Hematopoietic multipotent progenitor cell treated with erythropoietin and hydrocortisone succinate and interleukin-3 and kit ligand, for 6 days (in vitro differentiated cells): ENCODE data around the gene DNAL4.

ENCODE experiments used
- DNase-seq: peaks from one replicate; pipeline ENCODE4 v3.0.0-alpha.2; 2015

The DNAL4 gene

GRCh38 chr22:38756711-38757463 is 37.1 kb downstream of the DNAL4 start:
- peak; percentile 53 for DNase-seq

- peak; percentile 92 for DNase-seq
Measured at GRCh38 chr22:38755911-38756532, 37.9 kb downstream of the DNAL4 start, which contains the start of gene SUN2. Gene SUN2 (minus strand): TSS chr22:38755998. CDS start chr22:38752628, 3,370 bp downstream.

GRCh38 chr22:38755155-38755910 is 38.6 kb downstream of the DNAL4 start:
- peak; percentile 67 for DNase-seq

GRCh38 chr22:38754751-38755154 is 39.2 kb downstream of the DNAL4 start:
- peak; percentile 65 for DNase-seq

GRCh38 chr22:38753948-38754750 is 39.8 kb downstream of the DNAL4 start:
- DNase-seq, result peak; percentile 42

GRCh38 chr22:38751422-38752346 is 42.3 kb downstream of the DNAL4 start:
- DNase-seq, result peak; percentile 78

GRCh38 chr22:38751066-38751421 is 42.9 kb downstream of the DNAL4 start:
- no peak for DNase-seq

GRCh38 chr22:38750638-38751037 is 43.3 kb downstream of the DNAL4 start:
- DNase-seq, result no peak

- DNase-seq, result no peak
Measured at GRCh38 chr22:38750104-38750503, 43.8 kb downstream of the DNAL4 start.

GRCh38 chr22:38748487-38749136 is 45.3 kb downstream of the DNAL4 start:
- no peak for DNase-seq

- DNase-seq, result no peak
Measured at GRCh38 chr22:38745676-38746460, 48.1 kb downstream of the DNAL4 start.

- DNase-seq, result no peak
Measured at GRCh38 chr22:38744981-38745380, 49.0 kb downstream of the DNAL4 start.

- no peak for DNase-seq
Measured at GRCh38 chr22:38742176-38742942, 51.6 kb downstream of the DNAL4 start.

GRCh38 chr22:38741576-38741975 is 52.4 kb downstream of the DNAL4 start:
- DNase-seq, result no peak

- DNase-seq, result no peak
Measured at GRCh38 chr22:38741166-38741565, 52.8 kb downstream of the DNAL4 start.

- DNase-seq, result no peak
Measured at GRCh38 chr22:38740754-38741153, 53.2 kb downstream of the DNAL4 start.

GRCh38 chr22:38740116-38740723 is 53.7 kb downstream of the DNAL4 start:
- DNase-seq, result no peak

- no peak for DNase-seq
Measured at GRCh38 chr22:38739300-38740055, 54.5 kb downstream of the DNAL4 start.
